Psoas muscle (tissue), 8 donors: ENCODE results near the gene TOMM34. TPM values are rescaled to one million over a fixed set of nuclear protein-coding genes. Genes with fewer than 3 reads are reported as not detected.

Experiments
- ATAC-seq, 4 donors: fragments of 200-7000 bp; cut with Tn5 transposase; one replicate each; pipeline ENCODE4 v1.9.1; 2020; ENCODE audit warnings: moderate library complexity in 3 of 4, mild to moderate bottlenecking in 2 of 4
- DNase-seq, 2 donors: peaks; one replicate each; pipeline ENCODE4 v3.0.0-alpha.2; 2020
- H3K27ac ChIP-seq: fragments of 200-600 bp; one replicate; pipeline ENCODE4 v1.8.0; 2022
- H3K27me3 ChIP-seq, 3 donors: fragments of 200-600 bp in 1 of 3; one replicate each; pipeline versions ENCODE4 v1.6.1 to v1.8.0; 2013 to 2022; ENCODE audit warnings: low read length in 2 of 3, mild to moderate bottlenecking in 2 of 3, moderate library complexity in 1 of 3; ENCODE audit not compliant: insufficient read depth in 3 of 3
- H3K36me3 ChIP-seq, 2 donors: fragments of 200-600 bp in 1 of 2; one replicate each; pipeline versions ENCODE4 v1.6.1 to v1.8.0; 2013 to 2022; ENCODE audit warnings: low read depth in 1 of 2, mild to moderate bottlenecking in 1 of 2, moderate library complexity in 1 of 2; ENCODE audit not compliant: insufficient read depth in 1 of 2
- H3K4me1 ChIP-seq: fragments of 200-600 bp; one replicate; pipeline ENCODE4 v1.8.0; 2022
- H3K4me3 ChIP-seq: fragments of 200-600 bp; one replicate; pipeline ENCODE4 v1.8.0; 2022; ENCODE audit warnings: mild to moderate bottlenecking
- H3K9me3 ChIP-seq: fragments of 200-600 bp; one replicate; pipeline ENCODE4 v1.8.0; 2022
- WGBS, 3 donors: extraction: QIAGEN DNeasy Blood & Tissue Kit; methylation state at CpG; one replicate each; pipeline versions ENCODE4 v1.1.6 to v1.1.7; 2013; 5-methylcytosine and 5-hydroxymethylcytosine counted together
- intact Hi-C, 2 donors: fragments of 100-400 bp; cut with DNase I; formaldehyde crosslinking; loops; one replicate each; pipeline versions ENCODE4 v1.11.0 to v1.14.2; 2022
- polyA plus RNA-seq, 3 donors: library from polyadenylated mRNA; stranded (reverse); fragments of 200-250 nt; gene quantifications; one replicate each; pipeline ENCODE4 v1.2.3, GENCODE V29; 2013
- total RNA-seq, 4 donors: library from RNA; stranded (reverse); fragmentation: NEBNext Ultra II Directional in 2 of 4; extraction: Animal tissue kit (Norgen Biotek cat#: 25700) in 2 of 4; gene quantifications; one replicate each; pipeline versions ENCODE4 v1.2.1 to v1.2.4, GENCODE V29; 2021 to 2023
- TF ChIP-seq, protein P1 (sequence below): fragments of 200-600 bp; IDR thresholded peaks from one replicate; pipeline ENCODE4 v1.8.0; 2022; ENCODE audit warnings: antibody characterized with exemption
- donor health status: healthy with polysubstance abuse.
- donor health status: DM: no; HTN: no; CAD: no; lungs with moderate emphysema.
- donor health status: Bipolar disorder and iron deficiency.
- donor health status: healthy.
- donor health status: DM: yes; HTN: yes; CAD: no.
- donor health status: DM: no; HTN: no; CAD: no.
- donor health status: DM: no; HTN: no; CAD: no.
- donor health status: DM: yes; HTN: yes; CAD: no.

TOMM34 gene
- total and polyA plus RNA-seq, 7 donors = 9.6 to 38.0 (median 17.6) TPM

DNA sequence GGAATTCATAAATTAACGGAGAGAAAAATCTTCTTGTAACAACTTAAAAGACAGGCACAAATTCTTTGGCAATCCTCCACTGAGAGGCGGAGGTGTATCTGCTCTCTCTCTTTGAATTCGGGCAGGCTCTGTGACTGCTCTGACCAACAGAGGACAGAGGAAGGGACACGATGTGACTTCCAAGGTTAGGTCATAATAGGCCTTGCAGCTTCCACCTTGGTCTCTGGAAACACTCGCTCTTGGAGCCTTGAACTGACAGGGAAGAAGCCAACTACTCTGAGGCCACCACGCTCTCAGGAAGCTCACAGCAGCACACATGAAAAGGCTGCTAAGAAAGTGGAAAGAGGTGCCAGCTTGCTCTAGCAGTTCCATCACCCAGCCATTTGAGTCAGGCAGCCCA, 14.9 kb downstream of the TOMM34 start:
- DNase-seq = no peak
- Histone ChIP-seq H3K36me3 (peaks cover 20 to 97% of the 10 kb centered on the region in 2 donors), H3K4me1 (peaks cover 4% of the 10 kb centered on the region), H3K9me3 (no peaks in the 10 kb centered on the region), H3K27me3 (no peaks in the 10 kb centered on the region), H3K4me3 (no peak overlapping the region), H3K27ac (no peak overlapping the region)
- no peak for ATAC-seq
- TF ChIP-seq, protein P1, sequence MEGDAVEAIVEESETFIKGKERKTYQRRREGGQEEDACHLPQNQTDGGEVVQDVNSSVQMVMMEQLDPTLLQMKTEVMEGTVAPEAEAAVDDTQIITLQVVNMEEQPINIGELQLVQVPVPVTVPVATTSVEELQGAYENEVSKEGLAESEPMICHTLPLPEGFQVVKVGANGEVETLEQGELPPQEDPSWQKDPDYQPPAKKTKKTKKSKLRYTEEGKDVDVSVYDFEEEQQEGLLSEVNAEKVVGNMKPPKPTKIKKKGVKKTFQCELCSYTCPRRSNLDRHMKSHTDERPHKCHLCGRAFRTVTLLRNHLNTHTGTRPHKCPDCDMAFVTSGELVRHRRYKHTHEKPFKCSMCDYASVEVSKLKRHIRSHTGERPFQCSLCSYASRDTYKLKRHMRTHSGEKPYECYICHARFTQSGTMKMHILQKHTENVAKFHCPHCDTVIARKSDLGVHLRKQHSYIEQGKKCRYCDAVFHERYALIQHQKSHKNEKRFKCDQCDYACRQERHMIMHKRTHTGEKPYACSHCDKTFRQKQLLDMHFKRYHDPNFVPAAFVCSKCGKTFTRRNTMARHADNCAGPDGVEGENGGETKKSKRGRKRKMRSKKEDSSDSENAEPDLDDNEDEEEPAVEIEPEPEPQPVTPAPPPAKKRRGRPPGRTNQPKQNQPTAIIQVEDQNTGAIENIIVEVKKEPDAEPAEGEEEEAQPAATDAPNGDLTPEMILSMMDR = no peak
- intact Hi-C loops = no loop called here
- 87 to 90% (median 90%) methylated on average over 6 of the region's 6 CpGs for WGBS, 3 donors

DNA sequence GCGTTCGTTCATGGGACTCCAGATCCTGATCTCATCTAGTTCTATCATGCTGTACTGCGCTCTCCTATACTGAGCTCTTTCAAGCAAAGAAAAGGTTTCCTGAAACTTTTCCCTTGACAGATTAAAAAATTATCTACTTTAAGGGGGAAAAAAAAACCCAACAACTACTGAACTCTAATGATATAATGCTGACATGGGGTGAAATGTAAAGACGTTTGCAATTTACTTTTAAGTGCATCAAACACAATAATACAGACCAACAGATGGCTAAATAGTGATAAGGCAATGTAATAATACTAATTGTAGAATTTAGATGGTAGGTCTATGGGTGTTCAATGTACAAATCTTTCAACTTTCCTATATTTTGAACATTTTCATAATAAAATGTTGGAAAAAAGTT, 16.4 kb downstream of the TOMM34 start:
- TF ChIP-seq, protein P1 = no peak
- Histone ChIP-seq H3K27ac (no peak overlapping the region), H3K36me3 (peaks cover 16 to 82% of the 10 kb centered on the region in 2 donors), H3K4me3 (no peak overlapping the region), H3K4me1 (peaks cover 4% of the 10 kb centered on the region), H3K9me3 (no peaks in the 10 kb centered on the region), H3K27me3 (no peaks in the 10 kb centered on the region)
- ATAC-seq = no peak
- 93 to 97% (median 93%) methylated on average over 4 of the region's 4 CpGs for WGBS, 3 donors
- DNase-seq = no peak
- intact Hi-C loops = no loop called here

DNA sequence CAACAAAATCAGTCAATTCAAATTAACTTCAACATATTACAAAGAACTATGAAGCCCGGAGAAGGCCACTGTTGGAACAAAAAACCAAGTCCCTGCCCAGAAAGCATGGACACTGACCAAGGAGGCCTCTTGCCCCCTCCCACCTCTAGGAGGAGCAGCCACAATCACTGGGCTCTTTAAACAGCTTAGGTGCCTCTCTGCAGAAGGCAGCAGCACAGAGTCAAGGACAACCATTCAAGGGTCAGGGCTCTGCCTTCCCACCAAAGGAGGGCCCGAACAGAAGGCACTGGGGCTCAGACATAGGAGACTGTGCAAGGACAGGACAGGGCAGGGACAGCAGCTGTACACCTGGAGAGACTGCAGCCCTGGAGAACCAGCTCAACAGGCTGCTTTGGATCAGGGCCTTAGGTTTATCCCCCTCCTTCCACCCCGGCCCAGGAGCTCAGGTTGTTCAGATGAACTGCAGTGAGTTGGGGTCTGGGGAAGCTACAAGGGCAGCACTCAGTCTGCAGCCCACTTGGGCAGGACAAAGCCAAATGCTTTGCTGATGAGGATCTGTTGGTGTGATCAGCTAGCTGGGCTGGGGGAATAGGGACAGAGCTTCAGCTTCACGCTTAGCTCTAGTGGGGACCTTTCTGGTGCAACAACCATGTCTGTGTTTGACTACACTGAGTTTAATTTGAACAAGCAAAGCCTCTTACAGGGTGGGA, 17.8 kb downstream of the TOMM34 start:
- no peaks in the 10 kb centered on the region for H3K9me3 ChIP-seq
- no peak overlapping the region for H3K27ac ChIP-seq
- DNase-seq = no peak
- WGBS, 3 donors = 82 to 94% (median 89%) methylated on average over 4 of the region's 4 CpGs
- TF ChIP-seq, protein P1 = no peak
- intact Hi-C loops = no loop called here
- no peak overlapping the region for H3K4me3 ChIP-seq
- ATAC-seq = no peak
- peaks cover 8 to 68% of the 10 kb centered on the region in 2 donors for H3K36me3 ChIP-seq
- H3K4me1 ChIP-seq = peaks cover 4% of the 10 kb centered on the region
- no peaks in the 10 kb centered on the region for H3K27me3 ChIP-seq

DNA sequence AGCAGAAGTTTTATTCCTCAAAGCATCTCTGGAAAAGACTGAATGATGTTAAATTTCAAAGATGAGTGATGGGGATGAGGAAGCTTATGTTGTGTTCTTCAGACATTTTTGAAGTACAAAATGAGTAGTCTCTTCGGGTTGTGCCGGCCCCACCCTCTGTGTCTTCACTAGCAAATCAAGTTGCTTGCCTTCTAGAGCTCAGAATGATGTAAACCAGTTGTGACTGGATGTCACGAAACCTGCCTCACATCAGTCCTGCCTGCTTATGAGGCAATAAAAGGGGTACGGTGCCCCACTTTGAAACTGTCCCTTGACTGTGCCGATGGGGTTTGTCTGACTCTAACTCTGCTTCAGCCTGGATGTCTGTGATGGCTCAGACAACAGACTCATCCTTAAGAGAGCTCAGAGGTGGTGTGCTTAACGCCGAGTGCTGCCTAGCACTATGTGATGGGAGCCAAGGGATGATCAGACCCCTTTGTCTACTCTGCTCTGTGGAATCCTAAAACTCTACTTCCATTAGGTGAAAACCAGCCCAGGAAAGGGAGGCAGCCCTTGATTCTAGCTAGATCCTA, 19.0 kb downstream of the TOMM34 start:
- Histone ChIP-seq H3K4me3 (no peak overlapping the region), H3K4me1 (peaks cover 2% of the 10 kb centered on the region), H3K27me3 (no peaks in the 10 kb centered on the region), H3K27ac (no peak overlapping the region), H3K9me3 (no peaks in the 10 kb centered on the region), H3K36me3 (peaks cover 8 to 56% of the 10 kb centered on the region in 2 donors)
- ATAC-seq (no peak), DNase-seq (no peak)
- TF ChIP-seq, protein P1 = no peak
- intact Hi-C loops = no loop called here
- 75 to 82% (median 79%) methylated on average over 7 of the region's 7 CpGs for WGBS, 3 donors
